ENCODE results near the gene KRTAP5-11.
"Not testable (repeated sequence)": the region's sequence is repeated elsewhere in the genome, so short reads cannot be mapped to it uniquely, and the experiment has no call there.

The KRTAP5-11 gene

GRCh38 chr11:71582309-71582895 lies at the start of gene KRTAP5-11:
Gene KRTAP5-11 (minus strand): TSS chr11:71582875. CDS start chr11:71582837, 38 bp downstream.
- DNase-seq, result no peak

- DNase-seq, result not testable (repeated sequence)
These were observed 48.9 kb upstream of the KRTAP5-11 start for GRCh38 chr11:71631551-71631950.

- not testable (repeated sequence) for DNase-seq
These were observed 47.4 kb upstream of the KRTAP5-11 start for GRCh38 chr11:71630071-71630470.

- not testable (repeated sequence) for DNase-seq
These were observed 46.3 kb upstream of the KRTAP5-11 start for GRCh38 chr11:71628943-71629342.

GRCh38 chr11:71623226-71623625 lies 40.6 kb upstream of the KRTAP5-11 start:
- DNase-seq, result not testable (repeated sequence)

- not testable (repeated sequence) for DNase-seq
These were observed 39.9 kb upstream of the KRTAP5-11 start for GRCh38 chr11:71622561-71622960.

- not testable (repeated sequence) for DNase-seq
These were observed 32.3 kb upstream of the KRTAP5-11 start for GRCh38 chr11:71615003-71615402.

- DNase-seq, result not testable (repeated sequence)
These were observed 31.8 kb upstream of the KRTAP5-11 start for GRCh38 chr11:71614366-71614917.

GRCh38 chr11:71613931-71614330 lies 31.3 kb upstream of the KRTAP5-11 start:
- DNase-seq, result not testable (repeated sequence)

GRCh38 chr11:71611218-71611910 lies 28.7 kb upstream of the KRTAP5-11 start:
- DNase-seq, result not testable (repeated sequence)

GRCh38 chr11:71608272-71608671 lies 25.6 kb upstream of the KRTAP5-11 start:
- DNase-seq, result not testable (repeated sequence)

- not testable (repeated sequence) for DNase-seq
These were observed 25.0 kb upstream of the KRTAP5-11 start for GRCh38 chr11:71607520-71608216.

- DNase-seq, result not testable (repeated sequence)
These were observed 24.3 kb upstream of the KRTAP5-11 start for GRCh38 chr11:71606853-71607519.

- not testable (repeated sequence) for DNase-seq
These were observed 22.3 kb upstream of the KRTAP5-11 start for GRCh38 chr11:71604798-71605488.

- not testable (repeated sequence) for DNase-seq
These were observed 20.5 kb upstream of the KRTAP5-11 start for GRCh38 chr11:71603221-71603620.

GRCh38 chr11:71589546-71589920 lies 6.9 kb upstream of the KRTAP5-11 start:
- DNase-seq, result not testable (repeated sequence)

- DNase-seq, result not testable (repeated sequence)
These were observed 6.3 kb upstream of the KRTAP5-11 start for GRCh38 chr11:71588822-71589545.

- not testable (repeated sequence) for DNase-seq
These were observed 5.6 kb upstream of the KRTAP5-11 start for GRCh38 chr11:71588314-71588713.

- DNase-seq, result not testable (repeated sequence)
These were observed 3.0 kb upstream of the KRTAP5-11 start for GRCh38 chr11:71585673-71586072.

- DNase-seq, result not testable (repeated sequence)
These were observed 294 bp upstream of the KRTAP5-11 start for GRCh38 chr11:71582969-71583368.

GRCh38 chr11:71581826-71582225 lies 849 bp downstream of the KRTAP5-11 start:
- no peak for DNase-seq

Measured in midbrain (tissue), 1 donor.